ENCODE measurements around the gene HSD17B2. TPM values are rescaled to one million over a fixed set of nuclear protein-coding genes. Genes with fewer than 3 reads are reported as not detected.

Gene HSD17B2
- total RNA-seq, 1 donor from 2014 or later, result not detected

GRCh38 chr16:82067042-82067803, 32.2 kb downstream of the HSD17B2 start:
- DNase-seq (no peak), ATAC-seq (ENCODE audit: poor library complexity) (no peak)
- intact Hi-C loops (cut with DNase I), result no loop called here

- intact Hi-C loops (cut with DNase I), result no loop called here
- DNase-seq, result no peak
- ATAC-seq (ENCODE audit: poor library complexity), result no peak
Observed at GRCh38 chr16:82067804-82068325, 32.8 kb downstream of the HSD17B2 start.

GRCh38 chr16:82070656-82071369, 35.8 kb downstream of the HSD17B2 start:
- no peak for ATAC-seq (ENCODE audit: poor library complexity)
- no peak for DNase-seq
- intact Hi-C loops (cut with DNase I), result no loop called here

GRCh38 chr16:82071421-82071820, 36.4 kb downstream of the HSD17B2 start:
- no peak for DNase-seq
- intact Hi-C loops (cut with DNase I), result no loop called here
- no peak for ATAC-seq (ENCODE audit: poor library complexity)

GRCh38 chr16:82072313-82072712, 37.3 kb downstream of the HSD17B2 start:
- DNase-seq, result no peak
- ATAC-seq (ENCODE audit: poor library complexity), result no peak
- intact Hi-C loops (cut with DNase I), result no loop called here

- DNase-seq, result no peak
- intact Hi-C loops (cut with DNase I), result no loop called here
- ATAC-seq (ENCODE audit: poor library complexity), result no peak
Observed at GRCh38 chr16:82074019-82074558, 39.0 kb downstream of the HSD17B2 start.

- no peak for DNase-seq
- intact Hi-C loops (cut with DNase I), result no loop called here
- ATAC-seq (ENCODE audit: poor library complexity), result no peak
Observed at GRCh38 chr16:82078125-82078524, 43.1 kb downstream of the HSD17B2 start.

- DNase-seq (no peak), ATAC-seq (ENCODE audit: poor library complexity) (no peak)
- intact Hi-C loops (cut with DNase I), result no loop called here
Observed at GRCh38 chr16:82079892-82080291, 44.8 kb downstream of the HSD17B2 start.

- ATAC-seq (ENCODE audit: poor library complexity), result no peak
- intact Hi-C loops (cut with DNase I), result no loop called here
- DNase-seq, result no peak
Observed at GRCh38 chr16:82081264-82081663, 46.2 kb downstream of the HSD17B2 start.

- no peak for DNase-seq
- no peak for ATAC-seq (ENCODE audit: poor library complexity)
- intact Hi-C loops (cut with DNase I), result no loop called here
Observed at GRCh38 chr16:82082097-82082496, 47.0 kb downstream of the HSD17B2 start.

- ATAC-seq (ENCODE audit: poor library complexity) (no peak), DNase-seq (no peak)
- intact Hi-C loops (cut with DNase I), result no loop called here
Observed at GRCh38 chr16:82082543-82083244, 47.6 kb downstream of the HSD17B2 start.

- intact Hi-C loops (cut with DNase I), result no loop called here
Observed at GRCh38 chr16:82083710-82084353, 48.8 kb downstream of the HSD17B2 start.

GRCh38 chr16:82085011-82085779, 50.1 kb downstream of the HSD17B2 start:
- intact Hi-C loops (cut with DNase I), result no loop called here
- no peak for DNase-seq
- ATAC-seq (ENCODE audit: poor library complexity), result no peak

More at GRCh38 chr16:82083710-82084353, 48.8 kb downstream of the HSD17B2 start:
- ATAC-seq (ENCODE audit: poor library complexity) (no peak), DNase-seq (no peak)

GRCh38 chr16:82088483-82088882, 53.4 kb downstream of the HSD17B2 start:
- DNase-seq (no peak), ATAC-seq (ENCODE audit: poor library complexity) (no peak)
- intact Hi-C loops (cut with DNase I), result no loop called here

- intact Hi-C loops (cut with DNase I), result no loop called here
- DNase-seq (no peak), ATAC-seq (ENCODE audit: poor library complexity) (no peak)
Observed at GRCh38 chr16:82091241-82091640, 56.2 kb downstream of the HSD17B2 start.

GRCh38 chr16:82092711-82093110, 57.7 kb downstream of the HSD17B2 start:
- intact Hi-C loops (cut with DNase I), result no loop called here
- no peak for ATAC-seq (ENCODE audit: poor library complexity)
- no peak for DNase-seq

- DNase-seq (no peak), ATAC-seq (ENCODE audit: poor library complexity) (no peak)
- intact Hi-C loops (cut with DNase I), result no loop called here
Observed at GRCh38 chr16:82093666-82094300, 58.7 kb downstream of the HSD17B2 start.
